Prostate gland (tissue), 2 donors: ENCODE results near the gene TREM1. TPM values are rescaled to one million over a fixed set of nuclear protein-coding genes. Genes with fewer than 3 reads are reported as not detected.

Experiments used
- DNase-seq: peaks from one replicate; pipeline ENCODE4 v3.0.0-alpha.2; 2019; ENCODE audit warnings: low spot score
- H3K27ac ChIP-seq, 2 donors: fragments of 200-600 bp; sonication (generic); 2 replicates each; pipeline ENCODE4 v1.5.1; 2017 to 2019
- H3K27me3 ChIP-seq: fragments of 200-600 bp; sonication (generic); replicated peaks from 2 replicates; pipeline ENCODE4 v1.5.1; 2019; ENCODE audit not compliant: insufficient read depth
- H3K36me3 ChIP-seq, 2 donors: fragments of 200-600 bp; sonication (generic); 1 replicate in 1 of 2; 2 replicates in 1 of 2; pipeline versions ENCODE4 v1.5.1 to v1.8.1; 2017 to 2019
- H3K4me1 ChIP-seq: fragments of 200-600 bp; sonication (generic); replicated peaks from 2 replicates; pipeline ENCODE4 v1.5.1; 2019
- H3K4me3 ChIP-seq, 2 donors: fragments of 200-600 bp; sonication (generic); 2 replicates each; pipeline ENCODE4 v1.5.1; 2017 to 2019
- H3K9me3 ChIP-seq: fragments of 200-600 bp; sonication (generic); 2 replicates; pipeline ENCODE4 v1.5.1; 2017
- POLR2A ChIP-seq: fragments of 450-650 bp; IDR thresholded peaks from one replicate; pipeline ENCODE4 v1.6.1; 2016; ENCODE audit warnings: antibody characterized with exemption, mild to moderate bottlenecking
- POLR2AphosphoS5 ChIP-seq: sonication (generic); formaldehyde crosslinking; IDR thresholded peaks from one replicate; pipeline ENCODE4 v1.6.1; 2017; ENCODE audit warnings: antibody characterized with exemption
- WGBS: methylation state at CpG from one replicate; pipeline ENCODE4 v1.1.5; 2018; 5-methylcytosine and 5-hydroxymethylcytosine counted together
- intact Hi-C: fragments of 100-400 bp; cut with DNase I; formaldehyde crosslinking; loops from one replicate; pipeline ENCODE4 v1.14.2; 2022
- small RNA-seq, 2 donors: library from RNA; depleted of rRNA; stranded (forward); fragments of <200 nt; gene quantifications; one replicate each; pipeline ENCODE3, GENCODE V24; 2016
- total RNA-seq, 2 donors: library from RNA; depleted of rRNA; stranded (reverse); fragments of >200 nt; gene quantifications; one replicate each; pipeline ENCODE4 v1.1.0, GENCODE V29; 2016
- TF ChIP-seq, protein P1 (sequence below), 4 experiments: fragments of 200-600 bp in 2 of 4; fragments of 450-650 bp in 2 of 4; sonication (generic) in 2 of 4; IDR thresholded peaks; 1 replicate in 3 of 4; 2 replicates in 1 of 4; pipeline ENCODE4 v1.5.1; 2016 to 2019; ENCODE audit warnings: antibody characterized with exemption in 4 of 4, mild to moderate bottlenecking in 2 of 4, moderate library complexity in 2 of 4

Gene TREM1
- total RNA-seq, 2 donors from 2014 or later: not detected

- WGBS: 72% methylated on average over 5 of the region's 5 CpGs
- H3K27ac ChIP-seq: no peak within 1 kb of the TSS
- intact Hi-C loops: no loop called here
- H3K4me1 ChIP-seq: no peaks in the 10 kb centered on the region
- H3K36me3 ChIP-seq: no peaks in the 10 kb centered on the region
- no peak for DNase-seq
- no peaks in the 10 kb centered on the region for H3K27me3 ChIP-seq
- no peaks in the 10 kb centered on the region for H3K9me3 ChIP-seq
- no peak for TF ChIP-seq POLR2A
- TF ChIP-seq, protein P1, sequence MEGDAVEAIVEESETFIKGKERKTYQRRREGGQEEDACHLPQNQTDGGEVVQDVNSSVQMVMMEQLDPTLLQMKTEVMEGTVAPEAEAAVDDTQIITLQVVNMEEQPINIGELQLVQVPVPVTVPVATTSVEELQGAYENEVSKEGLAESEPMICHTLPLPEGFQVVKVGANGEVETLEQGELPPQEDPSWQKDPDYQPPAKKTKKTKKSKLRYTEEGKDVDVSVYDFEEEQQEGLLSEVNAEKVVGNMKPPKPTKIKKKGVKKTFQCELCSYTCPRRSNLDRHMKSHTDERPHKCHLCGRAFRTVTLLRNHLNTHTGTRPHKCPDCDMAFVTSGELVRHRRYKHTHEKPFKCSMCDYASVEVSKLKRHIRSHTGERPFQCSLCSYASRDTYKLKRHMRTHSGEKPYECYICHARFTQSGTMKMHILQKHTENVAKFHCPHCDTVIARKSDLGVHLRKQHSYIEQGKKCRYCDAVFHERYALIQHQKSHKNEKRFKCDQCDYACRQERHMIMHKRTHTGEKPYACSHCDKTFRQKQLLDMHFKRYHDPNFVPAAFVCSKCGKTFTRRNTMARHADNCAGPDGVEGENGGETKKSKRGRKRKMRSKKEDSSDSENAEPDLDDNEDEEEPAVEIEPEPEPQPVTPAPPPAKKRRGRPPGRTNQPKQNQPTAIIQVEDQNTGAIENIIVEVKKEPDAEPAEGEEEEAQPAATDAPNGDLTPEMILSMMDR (IDR thresholded peaks at IDR 0.05): no peak
- TF ChIP-seq POLR2AphosphoS5: no peak
- no peak within 1 kb of the TSS for H3K4me3 ChIP-seq
These were observed 58.4 kb downstream of the TREM1 start, which contains the start of gene TREML4 for GRCh38 chr6:41228096-41228495. Gene TREML4 (plus strand): TSS chr6:41228349. CDS start chr6:41228428, 79 bp downstream.

- DNase-seq: no peak
- intact Hi-C loops: no loop called here
- no peaks in the 10 kb centered on the region for H3K4me1 ChIP-seq
- H3K36me3 ChIP-seq: no peaks in the 10 kb centered on the region
- H3K4me3 ChIP-seq: no peak overlapping the region
- 24% methylated on average over 3 of the region's 3 CpGs for WGBS
- H3K9me3 ChIP-seq: no peaks in the 10 kb centered on the region
- TF ChIP-seq POLR2A (no peak), POLR2AphosphoS5 (no peak)
- TF ChIP-seq, protein P1 (IDR thresholded peaks at IDR 0.05): no peak
- H3K27me3 ChIP-seq: no peaks in the 10 kb centered on the region
- H3K27ac ChIP-seq: no peak overlapping the region
These were observed 59.7 kb downstream of the TREM1 start for GRCh38 chr6:41226752-41227151.

GRCh38 chr6:41224800-41225199 is 61.7 kb downstream of the TREM1 start:
- intact Hi-C loops: no loop called here
- H3K27me3 ChIP-seq: no peaks in the 10 kb centered on the region
- TF ChIP-seq, protein P1 (IDR thresholded peaks at IDR 0.05): no peak
- TF ChIP-seq POLR2A (no peak), POLR2AphosphoS5 (no peak)

More at GRCh38 chr6:41224800-41225199, 61.7 kb downstream of the TREM1 start:
- Histone ChIP-seq H3K9me3 (no peaks in the 10 kb centered on the region), H3K4me1 (no peaks in the 10 kb centered on the region), H3K4me3 (no peak overlapping the region), H3K36me3 (no peaks in the 10 kb centered on the region), H3K27ac (no peak overlapping the region)
- no peak for DNase-seq
- WGBS: 88% methylated on average over 1 of the region's 1 CpG

Small RNA genes lying within 50 kb of the gene (small RNA-seq; reads per million reads assigned to genes)
- 0 reads per million in 2 donors for gene AL391903.2
- gene AL391903.3: 0 reads per million in 2 donors
- gene RNA5SP207: 1.6 to 3.8 reads per million in 2 donors
- gene RNU6-643P: 0 reads per million in 2 donors

Other genes starting within 250 kb of the TREM1 start
- 1 to 10 TPM in 1 of 2 donors, under 1 TPM in 1; 0.46 to 1.6 TPM for gene UNC5CL, start 247.5 kb downstream of the TREM1 start, total RNA-seq
- gene TSPO2, start 244.2 kb downstream of the TREM1 start, total RNA-seq: not detected
- gene APOBEC2, start 233.5 kb downstream of the TREM1 start, total RNA-seq: 1 to 10 TPM in 1 of 2 donors, not detected in 1; 2.0 TPM
- gene OARD1, start 214.3 kb downstream of the TREM1 start, total RNA-seq: 10 to 100 TPM; 22.9 to 27.2 TPM
- 10 to 100 TPM; 23.1 to 48.3 TPM for gene NFYA, start 213.7 kb downstream of the TREM1 start, total RNA-seq
- not detected for gene TREML1, start 132.3 kb downstream of the TREM1 start, total RNA-seq
- gene TREM2, start 123.6 kb downstream of the TREM1 start, total RNA-seq: 1 to 10 TPM; 6.8 to 8.1 TPM
- gene TREML2, start 85.5 kb downstream of the TREM1 start, total RNA-seq: under 1 TPM in 1 of 2 donors, not detected in 1; 0.17 TPM
- not detected for gene TREML4, start 58.3 kb downstream of the TREM1 start, total RNA-seq
- gene NCR2, start 48.9 kb upstream of the TREM1 start, total RNA-seq: not detected